SK-N-SH treated with all-trans-retinoic acid at 6 μM for 48 hours (cell line): ENCODE measurements around the gene DYTN.

Source experiments
- ATAC-seq: fragments of 200-7000 bp; cut with Tn5 transposase; 3 replicates; pipeline ENCODE4 v1.9.1; 2020; ENCODE audit warnings: mild to moderate bottlenecking, moderate library complexity
- BACH2 ChIP-seq: fragments of 250-450 bp; sonication (Bioruptor Pico); IDR thresholded peaks from 2 replicates; pipeline ENCODE4 v1.9.0; 2021; ENCODE audit warnings: mild to moderate bottlenecking, borderline replicate concordance
- ESRRG ChIP-seq: fragments of 250-450 bp; sonication (Bioruptor Pico); IDR thresholded peaks from 2 replicates; pipeline ENCODE4 v1.6.1; 2021; ENCODE audit warnings: mild to moderate bottlenecking
- GLIS3 ChIP-seq: fragments of 250-450 bp; sonication (Bioruptor Pico); IDR thresholded peaks from 2 replicates; pipeline ENCODE4 v1.5.0; 2020; ENCODE audit warnings: mild to moderate bottlenecking, moderate library complexity
- ISL1 ChIP-seq: fragments of 250-450 bp; sonication (Bioruptor Pico); IDR thresholded peaks from 2 replicates; pipeline ENCODE4 v2.1.2; 2022; ENCODE audit warnings: mild to moderate bottlenecking, moderate library complexity
- OSR1 ChIP-seq: fragments of 250-450 bp; sonication (Bioruptor Pico); IDR thresholded peaks from 2 replicates; pipeline ENCODE4 v1.8.0; 2022; ENCODE audit warnings: moderate library complexity, mild to moderate bottlenecking, inconsistent platforms
- PPARA ChIP-seq: fragments of 250-450 bp; sonication (Bioruptor Pico); IDR thresholded peaks from 2 replicates; pipeline ENCODE4 v1.5.0; 2020; ENCODE audit warnings: mild to moderate bottlenecking, borderline replicate concordance
- RARB ChIP-seq: fragments of 250-450 bp; sonication (Bioruptor Pico); IDR thresholded peaks from 2 replicates; pipeline ENCODE4 v1.8.0; 2021; ENCODE audit warnings: mild to moderate bottlenecking, moderate library complexity
- SNAI2 ChIP-seq: fragments of 250-450 bp; sonication (Bioruptor Pico); IDR thresholded peaks from 2 replicates; pipeline ENCODE4 v1.5.0; 2020; ENCODE audit warnings: mild to moderate bottlenecking, moderate library complexity
- TOX ChIP-seq: fragments of 250-450 bp; sonication (Bioruptor Pico); IDR thresholded peaks from 2 replicates; pipeline ENCODE4 v1.8.0; 2021; ENCODE audit warnings: mild to moderate bottlenecking, moderate library complexity, borderline replicate concordance
- ZC3H10 ChIP-seq: fragments of 250-450 bp; sonication (Bioruptor Pico); IDR thresholded peaks from 2 replicates; pipeline ENCODE4 v1.5.1; 2021; ENCODE audit warnings: mild to moderate bottlenecking, moderate library complexity
- ZFP30 ChIP-seq: fragments of 450-650 bp; formaldehyde crosslinking; IDR thresholded peaks from 2 replicates; pipeline ENCODE4 v1.5.0; 2022; ENCODE audit warnings: mild to moderate bottlenecking, moderate library complexity
- ZNF565 ChIP-seq: fragments of 450-650 bp; formaldehyde crosslinking; conservative IDR thresholded peaks from 2 replicates; pipeline ENCODE4 v1.5.0; 2020; ENCODE audit warnings: low read depth, mild to moderate bottlenecking, moderate library complexity
- ZNF70 ChIP-seq: fragments of 450-650 bp; formaldehyde crosslinking; IDR thresholded peaks from 2 replicates; pipeline ENCODE4 v1.5.0; 2020; ENCODE audit warnings: mild to moderate bottlenecking, moderate library complexity
- ZNF8 ChIP-seq: fragments of 450-650 bp; formaldehyde crosslinking; IDR thresholded peaks from 2 replicates; pipeline ENCODE4 v1.5.0; 2020; ENCODE audit warnings: mild to moderate bottlenecking, moderate library complexity
- TF ChIP-seq, protein P1 (sequence below): fragments of 250-450 bp; sonication (Bioruptor Pico); IDR thresholded peaks from 2 replicates; pipeline ENCODE4 v1.8.0; 2020; ENCODE audit warnings: mild to moderate bottlenecking, moderate library complexity, borderline replicate concordance
- TF ChIP-seq, protein P2 (sequence below): fragments of 250-450 bp; sonication (Bioruptor Pico); IDR thresholded peaks from 2 replicates; pipeline ENCODE4 v1.5.1; 2021; ENCODE audit warnings: mild to moderate bottlenecking, moderate library complexity
- TF ChIP-seq, protein P3 (sequence below): fragments of 250-450 bp; sonication (Bioruptor Pico); IDR thresholded peaks from 2 replicates; pipeline ENCODE4 v1.8.0; 2021; ENCODE audit warnings: low read depth, mild to moderate bottlenecking, moderate library complexity, borderline replicate concordance
- TF ChIP-seq, protein P4 (sequence below): fragments of 250-450 bp; sonication (Bioruptor Pico); IDR thresholded peaks from 2 replicates; pipeline ENCODE4 v1.5.0; 2020; ENCODE audit warnings: mild to moderate bottlenecking, moderate library complexity
- TF ChIP-seq, protein P5 (sequence below): fragments of 250-450 bp; sonication (Bioruptor Pico); IDR thresholded peaks from 2 replicates; pipeline ENCODE4 v1.5.1; 2020; ENCODE audit warnings: low read depth, mild to moderate bottlenecking, moderate library complexity

The DYTN gene

DNA sequence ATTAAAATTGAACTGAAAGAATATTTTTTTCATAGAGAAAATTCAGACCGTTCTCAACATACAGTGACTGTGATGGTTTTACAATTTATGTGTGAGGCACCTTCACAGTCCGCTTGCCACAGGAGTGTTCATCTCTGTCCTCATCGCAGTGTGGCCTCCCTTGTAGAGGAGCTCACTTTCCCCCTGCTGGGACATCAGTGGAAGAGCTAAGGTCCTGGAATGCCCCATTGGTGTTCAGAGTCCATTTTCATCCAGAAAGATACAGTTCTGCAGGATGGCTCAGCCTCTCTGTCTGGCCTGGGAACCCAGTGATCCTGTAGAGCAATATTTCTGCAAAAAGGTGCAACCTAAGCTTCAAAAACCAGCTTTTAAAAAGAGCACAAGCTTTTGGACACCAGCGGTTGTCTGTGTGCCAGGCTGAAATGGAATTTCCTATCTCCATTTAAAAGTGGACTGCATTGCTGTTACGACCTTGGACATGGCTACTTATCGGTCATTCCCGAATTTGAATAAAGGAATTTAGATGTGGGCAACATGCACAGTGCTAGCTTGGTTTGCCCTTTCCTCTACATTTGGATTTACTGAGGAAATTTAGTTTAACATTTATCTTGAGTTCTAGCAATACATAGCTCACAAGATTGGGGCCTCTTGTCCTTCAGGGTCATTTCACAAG, 102.6 kb downstream of the DYTN start (continued):
- TF ChIP-seq, protein P1, sequence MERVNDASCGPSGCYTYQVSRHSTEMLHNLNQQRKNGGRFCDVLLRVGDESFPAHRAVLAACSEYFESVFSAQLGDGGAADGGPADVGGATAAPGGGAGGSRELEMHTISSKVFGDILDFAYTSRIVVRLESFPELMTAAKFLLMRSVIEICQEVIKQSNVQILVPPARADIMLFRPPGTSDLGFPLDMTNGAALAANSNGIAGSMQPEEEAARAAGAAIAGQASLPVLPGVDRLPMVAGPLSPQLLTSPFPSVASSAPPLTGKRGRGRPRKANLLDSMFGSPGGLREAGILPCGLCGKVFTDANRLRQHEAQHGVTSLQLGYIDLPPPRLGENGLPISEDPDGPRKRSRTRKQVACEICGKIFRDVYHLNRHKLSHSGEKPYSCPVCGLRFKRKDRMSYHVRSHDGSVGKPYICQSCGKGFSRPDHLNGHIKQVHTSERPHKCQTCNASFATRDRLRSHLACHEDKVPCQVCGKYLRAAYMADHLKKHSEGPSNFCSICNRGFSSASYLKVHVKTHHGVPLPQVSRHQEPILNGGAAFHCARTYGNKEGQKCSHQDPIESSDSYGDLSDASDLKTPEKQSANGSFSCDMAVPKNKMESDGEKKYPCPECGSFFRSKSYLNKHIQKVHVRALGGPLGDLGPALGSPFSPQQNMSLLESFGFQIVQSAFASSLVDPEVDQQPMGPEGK (CRISPR knock-in tag): no peak
- TF ChIP-seq BACH2 (CRISPR knock-in tag): no peak
- TF ChIP-seq ZC3H10 (CRISPR knock-in tag): no peak
- TF ChIP-seq, all 23 proteins: peak for 0

DNA sequence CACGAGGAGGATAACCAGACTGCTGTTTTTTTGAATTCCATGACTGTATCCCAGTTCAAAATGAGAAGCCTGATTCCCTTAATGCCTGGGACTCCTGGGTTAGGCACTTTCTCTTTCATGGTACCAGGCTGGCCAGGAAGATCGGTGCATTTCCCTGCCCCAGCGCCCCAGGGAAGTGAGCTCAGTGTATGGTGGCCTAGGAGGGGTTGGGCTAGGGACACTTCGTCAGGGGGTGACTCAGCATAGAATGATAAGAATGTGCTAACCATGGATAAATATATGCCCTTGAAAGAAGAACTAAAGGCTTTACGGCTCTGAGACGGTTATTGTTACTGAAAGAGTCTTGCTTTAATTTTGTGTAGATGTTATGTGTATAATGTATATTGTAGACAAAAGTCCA, 103.4 kb downstream of the DYTN start:
- peak; percentile 36; the same call in 2 of the 3 replicates for ATAC-seq
- no peak for TF ChIP-seq SNAI2 (CRISPR knock-in tag)
- no peak for TF ChIP-seq OSR1 (CRISPR knock-in tag)
- TF ChIP-seq, protein P2, sequence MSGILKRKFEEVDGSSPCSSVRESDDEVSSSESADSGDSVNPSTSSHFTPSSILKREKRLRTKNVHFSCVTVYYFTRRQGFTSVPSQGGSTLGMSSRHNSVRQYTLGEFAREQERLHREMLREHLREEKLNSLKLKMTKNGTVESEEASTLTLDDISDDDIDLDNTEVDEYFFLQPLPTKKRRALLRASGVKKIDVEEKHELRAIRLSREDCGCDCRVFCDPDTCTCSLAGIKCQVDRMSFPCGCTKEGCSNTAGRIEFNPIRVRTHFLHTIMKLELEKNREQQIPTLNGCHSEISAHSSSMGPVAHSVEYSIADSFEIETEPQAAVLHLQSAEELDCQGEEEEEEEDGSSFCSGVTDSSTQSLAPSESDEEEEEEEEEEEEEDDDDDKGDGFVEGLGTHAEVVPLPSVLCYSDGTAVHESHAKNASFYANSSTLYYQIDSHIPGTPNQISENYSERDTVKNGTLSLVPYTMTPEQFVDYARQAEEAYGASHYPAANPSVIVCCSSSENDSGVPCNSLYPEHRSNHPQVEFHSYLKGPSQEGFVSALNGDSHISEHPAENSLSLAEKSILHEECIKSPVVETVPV (CRISPR knock-in tag): no peak
- no peak for TF ChIP-seq RARB (CRISPR knock-in tag)
- TF ChIP-seq ZFP30 (CRISPR knock-in tag): no peak
- no peak for TF ChIP-seq GLIS3 (CRISPR knock-in tag)
- TF ChIP-seq, protein P3, sequence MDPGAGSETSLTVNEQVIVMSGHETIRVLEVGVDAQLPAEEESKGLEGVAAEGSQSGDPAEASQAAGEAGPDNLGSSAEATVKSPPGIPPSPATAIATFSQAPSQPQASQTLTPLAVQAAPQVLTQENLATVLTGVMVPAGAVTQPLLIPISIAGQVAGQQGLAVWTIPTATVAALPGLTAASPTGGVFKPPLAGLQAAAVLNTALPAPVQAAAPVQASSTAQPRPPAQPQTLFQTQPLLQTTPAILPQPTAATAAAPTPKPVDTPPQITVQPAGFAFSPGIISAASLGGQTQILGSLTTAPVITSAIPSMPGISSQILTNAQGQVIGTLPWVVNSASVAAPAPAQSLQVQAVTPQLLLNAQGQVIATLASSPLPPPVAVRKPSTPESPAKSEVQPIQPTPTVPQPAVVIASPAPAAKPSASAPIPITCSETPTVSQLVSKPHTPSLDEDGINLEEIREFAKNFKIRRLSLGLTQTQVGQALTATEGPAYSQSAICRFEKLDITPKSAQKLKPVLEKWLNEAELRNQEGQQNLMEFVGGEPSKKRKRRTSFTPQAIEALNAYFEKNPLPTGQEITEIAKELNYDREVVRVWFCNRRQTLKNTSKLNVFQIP: no peak
- no peak for TF ChIP-seq ZC3H10 (CRISPR knock-in tag)
- TF ChIP-seq ZNF565 (CRISPR knock-in tag): no peak
- TF ChIP-seq, protein P1 (CRISPR knock-in tag): no peak
- no peak for TF ChIP-seq ZNF8 (CRISPR knock-in tag)
- TF ChIP-seq ISL1 (CRISPR knock-in tag): no peak
- TF ChIP-seq ZNF70 (CRISPR knock-in tag): no peak
- no peak for TF ChIP-seq ESRRG

DNA sequence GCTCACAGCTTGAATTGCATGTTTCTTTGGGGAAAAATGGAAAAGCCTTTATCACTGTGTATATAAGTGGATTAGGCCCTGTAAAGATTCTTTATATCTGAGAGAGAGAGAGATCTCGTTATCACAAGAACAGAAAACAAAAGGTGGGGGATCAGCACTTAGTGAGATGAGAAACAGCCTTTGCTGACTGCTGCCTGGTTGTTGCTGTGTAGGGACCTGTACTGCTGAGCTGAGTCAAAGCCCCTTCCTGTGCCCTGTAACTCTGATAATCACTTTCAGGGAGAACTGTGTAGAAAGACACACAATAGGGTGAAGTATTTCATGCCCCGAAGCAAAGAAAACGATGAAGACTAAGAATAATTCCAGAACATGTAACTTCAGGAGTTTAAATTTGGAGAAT, 106.5 kb downstream of the DYTN start:
- ATAC-seq: no peak

More for the DNA sequence above, 106.5 kb downstream of the DYTN start:
- TF ChIP-seq TOX: no peak
- TF ChIP-seq, protein P2 (CRISPR knock-in tag): no peak
- TF ChIP-seq, protein P4, sequence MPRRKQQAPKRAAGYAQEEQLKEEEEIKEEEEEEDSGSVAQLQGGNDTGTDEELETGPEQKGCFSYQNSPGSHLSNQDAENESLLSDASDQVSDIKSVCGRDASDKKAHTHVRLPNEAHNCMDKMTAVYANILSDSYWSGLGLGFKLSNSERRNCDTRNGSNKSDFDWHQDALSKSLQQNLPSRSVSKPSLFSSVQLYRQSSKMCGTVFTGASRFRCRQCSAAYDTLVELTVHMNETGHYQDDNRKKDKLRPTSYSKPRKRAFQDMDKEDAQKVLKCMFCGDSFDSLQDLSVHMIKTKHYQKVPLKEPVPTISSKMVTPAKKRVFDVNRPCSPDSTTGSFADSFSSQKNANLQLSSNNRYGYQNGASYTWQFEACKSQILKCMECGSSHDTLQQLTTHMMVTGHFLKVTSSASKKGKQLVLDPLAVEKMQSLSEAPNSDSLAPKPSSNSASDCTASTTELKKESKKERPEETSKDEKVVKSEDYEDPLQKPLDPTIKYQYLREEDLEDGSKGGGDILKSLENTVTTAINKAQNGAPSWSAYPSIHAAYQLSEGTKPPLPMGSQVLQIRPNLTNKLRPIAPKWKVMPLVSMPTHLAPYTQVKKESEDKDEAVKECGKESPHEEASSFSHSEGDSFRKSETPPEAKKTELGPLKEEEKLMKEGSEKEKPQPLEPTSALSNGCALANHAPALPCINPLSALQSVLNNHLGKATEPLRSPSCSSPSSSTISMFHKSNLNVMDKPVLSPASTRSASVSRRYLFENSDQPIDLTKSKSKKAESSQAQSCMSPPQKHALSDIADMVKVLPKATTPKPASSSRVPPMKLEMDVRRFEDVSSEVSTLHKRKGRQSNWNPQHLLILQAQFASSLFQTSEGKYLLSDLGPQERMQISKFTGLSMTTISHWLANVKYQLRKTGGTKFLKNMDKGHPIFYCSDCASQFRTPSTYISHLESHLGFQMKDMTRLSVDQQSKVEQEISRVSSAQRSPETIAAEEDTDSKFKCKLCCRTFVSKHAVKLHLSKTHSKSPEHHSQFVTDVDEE (CRISPR knock-in tag): no peak
- no peak for TF ChIP-seq GLIS3 (CRISPR knock-in tag)
- no peak for TF ChIP-seq ZNF565 (CRISPR knock-in tag)
- TF ChIP-seq ZC3H10 (CRISPR knock-in tag): no peak
- TF ChIP-seq, protein P3: no peak
- no peak for TF ChIP-seq SNAI2 (CRISPR knock-in tag)
- TF ChIP-seq RARB (CRISPR knock-in tag): no peak
- TF ChIP-seq, protein P5, sequence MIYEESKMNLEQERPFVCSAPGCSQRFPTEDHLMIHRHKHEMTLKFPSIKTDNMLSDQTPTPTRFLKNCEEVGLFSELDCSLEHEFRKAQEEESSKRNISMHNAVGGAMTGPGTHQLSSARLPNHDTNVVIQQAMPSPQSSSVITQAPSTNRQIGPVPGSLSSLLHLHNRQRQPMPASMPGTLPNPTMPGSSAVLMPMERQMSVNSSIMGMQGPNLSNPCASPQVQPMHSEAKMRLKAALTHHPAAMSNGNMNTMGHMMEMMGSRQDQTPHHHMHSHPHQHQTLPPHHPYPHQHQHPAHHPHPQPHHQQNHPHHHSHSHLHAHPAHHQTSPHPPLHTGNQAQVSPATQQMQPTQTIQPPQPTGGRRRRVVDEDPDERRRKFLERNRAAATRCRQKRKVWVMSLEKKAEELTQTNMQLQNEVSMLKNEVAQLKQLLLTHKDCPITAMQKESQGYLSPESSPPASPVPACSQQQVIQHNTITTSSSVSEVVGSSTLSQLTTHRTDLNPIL (CRISPR knock-in tag): no peak
- TF ChIP-seq PPARA (CRISPR knock-in tag): no peak
- no peak for TF ChIP-seq ZFP30 (CRISPR knock-in tag)
- no peak for TF ChIP-seq ZNF70 (CRISPR knock-in tag)
- TF ChIP-seq, protein P1 (CRISPR knock-in tag): no peak
- TF ChIP-seq, all 23 proteins: peak for 0
